GM19438 (cell line): ENCODE measurements around the gene DCUN1D2.
"Not testable (repeated sequence)": the region's sequence is repeated elsewhere in the genome, so short reads cannot be mapped to it uniquely, and the experiment has no call there.

Experiments
- ATAC-seq: cut with Tn5 transposase; IDR thresholded peaks from one replicate; pipeline ENCODE4 v1.9.1; 2021; ENCODE audit warnings: low read depth; ENCODE audit not compliant: unreplicated experiment

DCUN1D2 gene

GRCh38 chr13:113490496-113491417 is at the start of gene DCUN1D2:
DCUN1D2 (minus strand) TSS chr13:113490711; CDS start chr13:113490669, 42 bp downstream.
- peak; percentile 74 for ATAC-seq

- ATAC-seq, result no peak
Observed at GRCh38 chr13:113539822-113540221, 49.3 kb upstream of the DCUN1D2 start.

DNA sequence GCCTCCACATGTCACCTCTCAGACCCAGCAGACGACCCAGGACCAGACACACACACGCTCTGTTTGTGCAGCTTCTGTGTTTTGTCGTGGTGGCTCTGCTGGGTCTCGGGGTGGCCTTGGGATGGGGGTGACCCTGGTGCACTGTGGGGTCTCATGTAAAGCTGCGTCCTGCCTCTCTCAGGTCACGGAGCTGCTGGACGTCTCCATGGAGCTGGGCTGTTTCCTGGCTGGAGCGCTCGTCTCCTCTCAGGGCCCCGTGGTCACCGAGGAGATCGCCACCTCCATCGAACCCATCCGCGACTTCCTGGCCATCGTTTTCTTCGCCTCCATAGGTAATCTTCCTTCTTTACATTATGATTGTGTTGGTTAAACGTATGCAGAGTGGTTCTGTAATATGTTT is 48.7 kb upstream of the DCUN1D2 start:
- ATAC-seq, result no peak

- no peak for ATAC-seq
Observed at GRCh38 chr13:113538689-113539058, 48.2 kb upstream of the DCUN1D2 start.

- no peak for ATAC-seq
Observed at GRCh38 chr13:113537909-113538688, 47.6 kb upstream of the DCUN1D2 start.

DNA sequence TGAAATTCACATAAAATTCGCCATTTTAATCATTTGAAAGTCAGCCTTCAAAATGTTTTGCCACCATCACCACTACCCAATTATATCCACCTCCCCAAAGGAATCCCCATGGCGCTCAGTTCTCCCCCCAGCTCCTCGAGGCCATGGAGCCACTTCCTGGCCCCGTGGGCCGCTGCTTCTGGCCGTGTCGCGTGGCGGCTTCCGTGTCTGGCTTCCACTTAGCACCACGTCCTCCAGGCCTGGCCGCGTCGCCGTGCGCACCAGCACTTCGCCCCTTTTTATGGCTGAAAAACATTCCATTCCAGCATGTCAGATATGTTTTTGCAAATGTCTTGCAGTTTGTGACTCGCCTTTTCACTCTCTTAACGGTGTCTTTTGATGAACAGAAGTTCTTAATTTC is 46.7 kb upstream of the DCUN1D2 start:
- no peak for ATAC-seq

DNA sequence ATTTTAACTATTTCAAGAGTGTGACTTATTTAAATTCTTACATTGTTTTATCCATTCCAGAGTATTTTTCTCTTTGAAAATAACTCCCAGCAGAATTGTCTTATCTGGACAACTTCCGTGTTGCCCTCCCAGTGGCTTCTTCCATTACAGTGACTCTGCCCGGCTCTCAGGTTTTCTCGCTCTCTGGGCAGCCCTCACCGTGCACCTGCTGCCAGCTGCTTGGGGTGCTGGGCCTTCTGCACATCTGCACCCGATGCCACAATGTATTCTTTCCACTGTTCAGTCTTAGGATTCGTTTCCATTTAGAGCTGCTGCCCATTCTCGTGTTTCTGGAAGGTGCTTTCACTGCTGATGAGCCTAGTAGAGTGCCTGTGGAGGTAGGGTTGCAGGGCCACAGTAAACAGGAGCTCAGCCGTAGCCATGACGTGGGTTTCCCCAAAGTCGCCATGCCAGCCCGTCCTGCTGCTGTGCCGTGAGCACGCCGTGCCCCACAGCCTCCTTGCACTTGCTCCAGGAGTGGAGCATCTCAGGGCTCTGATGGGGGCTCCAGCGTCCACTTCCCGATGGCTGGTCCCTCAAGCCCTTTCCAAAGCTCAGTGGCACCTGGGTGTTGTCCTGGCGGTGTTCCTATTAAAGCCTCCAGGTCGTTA is 46.1 kb upstream of the DCUN1D2 start:
- ATAC-seq, result no peak

DNA sequence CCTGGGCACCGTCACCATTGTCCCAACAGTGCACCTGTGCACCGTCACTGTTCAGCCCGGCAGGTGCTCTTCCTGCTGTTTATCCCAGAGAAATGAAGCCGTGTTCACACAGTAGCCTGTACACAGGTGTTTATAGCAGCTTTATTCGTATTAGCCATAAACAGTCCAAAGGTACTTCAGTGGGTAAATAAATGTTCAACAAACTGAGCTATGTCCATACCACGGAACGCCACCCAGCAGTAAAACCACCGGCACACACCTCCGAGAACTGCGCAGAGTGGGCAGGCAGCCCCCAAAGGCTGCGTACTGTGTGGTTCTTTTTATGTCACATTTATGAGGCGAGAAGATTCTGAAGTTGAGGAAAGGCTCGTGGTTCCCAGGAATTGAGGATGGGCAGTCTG is 44.9 kb upstream of the DCUN1D2 start:
- ATAC-seq, result no peak

- ATAC-seq, result no peak
Observed at GRCh38 chr13:113534236-113534860, 43.8 kb upstream of the DCUN1D2 start.

DNA sequence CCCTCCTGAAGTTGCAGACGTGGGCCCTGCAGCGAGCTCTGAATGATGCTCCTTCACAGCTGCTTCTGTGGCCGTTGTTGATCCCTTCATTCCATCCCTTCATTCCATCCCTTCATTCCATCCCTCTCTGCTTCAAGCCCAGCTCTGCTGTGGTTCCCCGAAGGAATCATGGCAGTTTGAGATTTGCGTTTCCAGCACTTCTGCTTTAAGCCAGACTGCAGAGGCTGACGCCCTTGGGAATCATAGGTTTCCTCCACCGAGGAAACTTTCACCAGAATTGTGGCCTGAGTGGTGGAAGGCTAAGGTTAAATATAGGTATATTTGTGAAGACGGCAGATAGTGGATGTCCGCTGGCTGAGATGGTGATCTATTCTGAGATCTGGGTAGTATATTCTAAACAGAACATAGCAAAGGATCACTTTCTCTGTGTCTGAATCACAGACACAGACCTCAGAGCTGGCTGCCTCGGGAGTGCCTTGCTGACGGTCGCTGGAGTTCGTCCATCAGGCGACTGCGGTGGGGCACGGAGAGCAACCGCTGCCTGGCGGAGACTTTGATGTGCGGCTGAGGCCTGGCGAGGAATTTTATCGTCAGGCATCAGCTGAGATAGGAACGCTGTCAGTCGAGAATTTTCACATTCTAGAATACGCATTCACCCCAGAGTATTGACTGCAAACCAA is 42.8 kb upstream of the DCUN1D2 start:
- no peak for ATAC-seq

DNA sequence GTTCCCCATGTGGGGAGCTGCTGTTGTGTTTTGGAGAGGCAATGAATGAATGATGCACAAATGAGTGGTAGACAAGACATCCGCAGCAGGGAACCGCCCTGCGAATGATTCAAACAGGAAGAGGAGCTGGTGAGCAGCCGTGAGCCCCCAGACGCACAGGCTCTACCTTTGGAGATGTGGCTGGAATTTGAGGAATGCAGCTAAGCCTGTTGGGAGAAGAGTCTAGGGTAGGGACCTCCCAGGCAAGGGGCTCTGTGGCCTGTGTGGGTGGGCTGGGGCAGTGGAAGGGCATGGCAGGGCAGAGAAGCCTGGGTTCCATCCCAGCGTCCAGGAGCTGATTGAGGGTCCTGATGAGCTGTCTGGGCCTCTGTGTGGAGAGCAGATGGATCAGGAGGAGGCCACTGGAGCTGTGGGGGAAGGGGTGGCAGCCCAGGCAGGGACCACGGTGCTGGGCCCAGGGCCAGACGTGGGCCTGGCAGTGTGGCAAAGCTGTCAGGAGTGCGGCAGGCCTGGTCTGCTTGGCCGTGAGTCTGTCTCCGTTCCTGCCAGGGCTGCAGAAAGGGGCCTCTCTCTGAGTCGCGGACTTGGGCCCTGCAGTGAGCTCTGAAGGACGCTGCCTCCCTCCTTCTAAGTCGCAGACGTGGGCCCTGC is 41.8 kb upstream of the DCUN1D2 start:
- no peak for ATAC-seq

DNA sequence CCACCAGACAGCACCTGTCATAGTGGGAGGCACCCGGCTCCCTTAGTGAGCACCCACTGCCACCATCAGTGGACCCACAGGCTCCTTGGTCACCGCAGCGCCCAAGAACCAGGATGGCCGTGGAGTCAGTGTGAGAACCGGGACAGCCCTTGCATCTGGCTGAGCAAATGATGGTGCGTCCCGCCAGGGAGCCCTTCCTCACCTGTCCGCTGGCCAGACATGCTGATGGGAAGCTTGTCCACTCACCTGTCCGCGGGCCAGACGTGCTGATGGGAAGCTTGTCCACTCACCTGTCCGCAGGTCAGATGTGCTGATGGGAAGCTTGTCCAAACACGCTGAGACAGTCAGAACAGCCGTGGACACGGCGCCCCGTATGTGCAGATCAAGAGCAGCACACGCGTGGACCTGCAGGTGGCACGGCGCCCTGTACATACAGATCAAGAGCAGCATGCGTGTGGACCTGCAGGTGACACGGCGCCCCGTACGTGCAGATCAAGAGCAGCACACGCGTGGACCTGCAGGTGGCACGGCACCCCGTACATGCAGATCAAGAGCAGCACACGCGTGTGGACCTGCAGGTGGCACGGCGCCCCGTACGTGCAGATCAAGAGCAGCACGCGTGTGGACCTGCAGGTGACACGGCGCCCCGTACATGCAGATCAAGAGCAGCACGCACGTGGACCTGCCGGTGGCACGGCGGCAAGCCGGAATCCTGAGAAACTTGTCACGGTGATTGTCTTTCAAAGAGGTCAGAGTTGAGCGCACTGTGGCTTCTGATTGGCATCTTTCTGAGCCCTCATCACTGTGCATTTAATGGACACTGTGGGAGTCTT is 40.7 kb upstream of the DCUN1D2 start:
- no peak for ATAC-seq

- no peak for ATAC-seq
Observed at GRCh38 chr13:113528813-113529180, 38.3 kb upstream of the DCUN1D2 start.

DNA sequence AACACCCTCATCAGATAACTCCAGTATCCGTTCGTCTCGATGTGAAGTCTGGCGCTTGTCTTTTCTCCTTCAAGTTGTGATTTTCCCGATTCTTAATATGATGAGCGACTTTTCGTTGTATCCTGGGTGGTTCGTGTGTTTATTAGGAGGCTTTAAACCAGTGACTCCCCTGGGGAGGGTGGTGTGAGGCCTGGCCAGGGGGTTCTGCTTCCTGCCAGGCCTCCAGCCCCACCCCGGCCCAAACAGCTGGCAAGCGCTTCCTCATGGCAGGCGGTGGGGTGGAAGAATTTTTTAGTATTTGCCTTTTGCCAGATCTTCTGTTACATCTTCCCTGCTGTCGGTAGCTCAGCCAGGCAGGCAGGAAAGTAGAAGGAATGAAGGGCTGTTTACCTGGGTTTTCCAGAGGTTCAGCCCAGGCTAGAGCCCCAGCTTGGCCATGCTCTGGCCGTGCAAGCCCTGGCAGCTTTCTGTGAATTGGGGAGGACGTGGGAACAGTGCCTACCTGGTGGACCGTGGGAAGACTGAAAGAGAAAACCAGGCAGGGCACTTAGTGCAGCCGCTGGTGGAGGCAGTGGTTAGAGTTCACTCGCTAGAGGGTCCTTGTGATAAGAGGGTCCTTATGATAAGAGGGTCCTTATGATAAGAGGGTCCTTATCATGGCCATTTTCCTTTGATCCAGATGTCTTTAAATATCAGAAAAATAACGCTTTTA is 37.7 kb upstream of the DCUN1D2 start:
- ATAC-seq, result no peak

- ATAC-seq, result no peak
Observed at GRCh38 chr13:113527272-113527958, 36.9 kb upstream of the DCUN1D2 start.

DNA sequence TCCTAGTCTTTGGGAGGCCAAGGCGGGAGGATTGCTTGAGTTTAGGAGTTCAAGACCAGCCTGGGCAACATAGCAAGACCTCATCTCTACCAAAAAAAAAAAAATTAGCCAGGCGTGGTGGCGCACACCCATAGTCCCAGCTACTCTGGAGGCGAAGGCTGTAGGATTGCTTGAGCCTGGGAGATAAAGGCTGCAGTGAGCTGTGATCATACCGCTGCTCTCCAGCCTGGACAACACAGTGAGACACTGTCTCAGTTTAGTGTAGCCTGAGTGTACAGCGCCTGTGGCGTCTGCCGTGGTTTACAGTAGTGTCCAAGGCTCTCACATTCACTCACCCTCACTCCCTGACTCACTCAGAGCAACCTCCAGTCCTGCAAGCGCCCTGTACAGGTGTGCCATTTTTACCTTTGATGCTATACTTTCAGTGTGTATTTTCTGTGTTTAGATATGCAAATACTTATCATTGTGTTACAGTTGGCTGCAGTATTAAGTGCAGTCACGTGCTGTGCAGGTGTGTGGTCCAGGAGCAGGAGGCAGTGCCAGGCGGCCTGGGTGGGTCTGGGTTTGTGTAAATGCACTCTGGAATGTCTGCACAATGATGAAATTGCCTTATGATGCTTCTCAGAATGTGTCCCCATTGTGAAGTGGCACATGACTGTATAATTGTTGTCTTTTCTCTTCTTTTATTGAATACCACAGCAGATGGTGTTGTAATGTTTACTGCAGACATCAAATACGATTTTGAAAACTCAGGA is 36.1 kb upstream of the DCUN1D2 start:
- no peak for ATAC-seq

- ATAC-seq, result not testable (repeated sequence)
Observed at GRCh38 chr13:113522438-113522837, 31.9 kb upstream of the DCUN1D2 start.
